IMR-90 (cell line): ENCODE measurements around the gene IL4R. TPM values are rescaled to one million over a fixed set of nuclear protein-coding genes. Genes with fewer than 3 reads are reported as not detected.

Experiments used
- ATAC-seq: fragments of 200-7000 bp; cut with Tn5 transposase; 2 replicates; pipeline ENCODE4 v1.9.1; 2020; ENCODE audit warnings: low read depth, mild to moderate bottlenecking, moderate library complexity
- BruUV-seq: library from RNA; stranded (reverse); fragments of 400-500 nt; replicated peaks from 2 replicates; lab custom pipeline; 2021; lab: Mats Ljungman, UMichigan
- CTCF ChIA-PET: fragments of 300-600 bp; formaldehyde crosslinking; extraction: SDS; loops from one replicate; lab custom pipeline; 2021; ENCODE audit warnings: antibody characterized with exemption; lab: Yijun Ruan, JAX
- POLR2A ChIA-PET: fragments of 300-600 bp; sonication (Branson Sonifier 250); formaldehyde crosslinking; loops from one replicate; lab custom pipeline; 2022; ENCODE audit warnings: antibody characterized with exemption; ENCODE audit not compliant: unreplicated experiment; lab: Charles Lee
- DNase-seq: peaks from one replicate; pipeline ENCODE4 v3.0.0; 2013
- H2AFZ ChIP-seq: replicated peaks from 2 replicates; pipeline ENCODE3; 2013; ENCODE audit warnings: low read length, mild to moderate bottlenecking; ENCODE audit not compliant: poor library complexity
- H2AK5ac ChIP-seq: 2 replicates; pipeline ENCODE4 v1.6.1; 2013; ENCODE audit warnings: low read depth, low read length, inconsistent platforms
- H2AK9ac ChIP-seq: replicated peaks from 2 replicates; pipeline ENCODE3; 2013; ENCODE audit warnings: mild to moderate bottlenecking, low read depth, low read length, moderate library complexity; ENCODE audit not compliant: poor library complexity
- H2BK120ac ChIP-seq: 2 replicates; pipeline ENCODE4 v1.6.1; 2013; ENCODE audit warnings: low read depth, low read length, inconsistent platforms
- H2BK15ac ChIP-seq: 3 replicates; pipeline ENCODE4 v1.6.1; 2013; ENCODE audit warnings: low read depth, low read length, inconsistent platforms
- H2BK20ac ChIP-seq: 2 replicates; pipeline ENCODE4 v1.6.1; 2013; ENCODE audit warnings: low read depth, mild to moderate bottlenecking, inconsistent platforms, low read length, moderate library complexity
- H2BK5ac ChIP-seq: 2 replicates; pipeline ENCODE4 v1.6.1; 2013; ENCODE audit warnings: mild to moderate bottlenecking, low read depth, low read length, inconsistent platforms; ENCODE audit not compliant: poor library complexity, severe bottlenecking
- H3K14ac ChIP-seq: replicated peaks from 2 replicates; pipeline ENCODE4 v1.6.1; 2013; ENCODE audit warnings: low read depth, low read length, inconsistent platforms
- H3K18ac ChIP-seq: 2 replicates; pipeline ENCODE4 v1.6.1; 2013; ENCODE audit warnings: low read depth, low read length, control low read depth
- H3K23ac ChIP-seq: 2 replicates; pipeline ENCODE4 v1.6.1; 2013; ENCODE audit warnings: low read depth, low read length, inconsistent platforms
- H3K27ac ChIP-seq: 2 replicates; pipeline ENCODE4 v1.5.1; 2013; ENCODE audit warnings: mild to moderate bottlenecking, control low read depth, low read length; ENCODE audit not compliant: insufficient read depth
- H3K27me3 ChIP-seq: 2 replicates; pipeline ENCODE4 v1.6.1; 2013; ENCODE audit warnings: low read length; ENCODE audit not compliant: control insufficient read depth, insufficient read depth
- H3K36me3 ChIP-seq: 2 replicates; pipeline ENCODE4 v1.6.1; 2013; ENCODE audit warnings: low read length, mixed read lengths; ENCODE audit not compliant: control insufficient read depth, insufficient read depth
- H3K4ac ChIP-seq: 2 replicates; pipeline ENCODE4 v1.6.1; 2013; ENCODE audit warnings: low read depth, low read length, inconsistent platforms
- H3K4me1 ChIP-seq: 2 replicates; pipeline ENCODE4 v1.6.1; 2013; ENCODE audit warnings: low read length, mixed read lengths; ENCODE audit not compliant: control insufficient read depth, insufficient read depth
- H3K4me2 ChIP-seq: 2 replicates; pipeline ENCODE4 v1.6.1; 2013; ENCODE audit warnings: low read depth, mild to moderate bottlenecking, control low read depth, low read length, moderate library complexity
- H3K4me3 ChIP-seq: 2 replicates; pipeline ENCODE4 v1.5.1; 2013; ENCODE audit warnings: low read depth, mild to moderate bottlenecking, control low read depth, low read length, moderate library complexity; ENCODE audit not compliant: insufficient read depth
- H3K56ac ChIP-seq: 2 replicates; pipeline ENCODE4 v1.6.1; 2013; ENCODE audit warnings: low read length, inconsistent platforms; ENCODE audit not compliant: insufficient read depth; ENCODE audit errors: extremely low read depth
- H3K79me1 ChIP-seq, 2 experiments: 2 replicates each; pipeline ENCODE4 v1.6.1; 2013; ENCODE audit warnings: low read length in 2 of 2, inconsistent platforms in 1 of 2, low read depth in 1 of 2
- H3K9ac ChIP-seq: 2 replicates; pipeline ENCODE4 v1.6.1; 2013; ENCODE audit warnings: low read depth, low read length, control low read depth
- H3K9me1 ChIP-seq: 2 replicates; pipeline ENCODE4 v1.6.1; 2013; ENCODE audit warnings: low read length, inconsistent platforms; ENCODE audit not compliant: insufficient read depth
- H3K9me3 ChIP-seq: 2 replicates; pipeline ENCODE4 v1.6.1; 2013; ENCODE audit warnings: low read length; ENCODE audit not compliant: control insufficient read depth, insufficient read depth
- H4K20me1 ChIP-seq: 2 replicates; pipeline ENCODE4 v1.6.1; 2013; ENCODE audit warnings: low read length, inconsistent platforms; ENCODE audit not compliant: insufficient read depth
- H4K5ac ChIP-seq: 2 replicates; pipeline ENCODE4 v1.6.1; 2013; ENCODE audit warnings: mild to moderate bottlenecking, low read depth, low read length, control low read depth
- H4K8ac ChIP-seq, 2 experiments: 2 replicates each; pipeline ENCODE4 v1.6.1; 2013; ENCODE audit warnings: low read depth in 2 of 2, low read length in 2 of 2, control low read depth in 1 of 2, inconsistent platforms in 1 of 2
- H4K91ac ChIP-seq: 2 replicates; pipeline ENCODE4 v1.6.1; 2013; ENCODE audit warnings: low read depth, low read length, inconsistent platforms; ENCODE audit not compliant: insufficient read depth
- BHLHE40 ChIP-seq: fragments of 150-350 bp; IDR thresholded peaks from 2 replicates; pipeline ENCODE4 v1.6.1; 2016; ENCODE audit warnings: mild to moderate bottlenecking, low read depth, low read length
- CHD1 ChIP-seq: IDR thresholded peaks from 2 replicates; pipeline ENCODE4 v1.6.1; 2012; ENCODE audit warnings: low read depth, low read length, improper control_type of control experiment
- CTCF ChIP-seq: conservative IDR thresholded peaks from 2 replicates; pipeline ENCODE4 v1.5.1; 2012; ENCODE audit warnings: mild to moderate bottlenecking, low read depth, low read length, improper control_type of control experiment
- FOS ChIP-seq: fragments of 150-350 bp; IDR thresholded peaks from 2 replicates; pipeline ENCODE4 v1.6.1; 2016; ENCODE audit warnings: low read depth, low read length
- MAFK ChIP-seq: IDR thresholded peaks from 2 replicates; pipeline ENCODE4 v1.6.1; 2012; ENCODE audit warnings: low read depth, low read length, improper control_type of control experiment
- MAZ ChIP-seq: IDR thresholded peaks from 2 replicates; pipeline ENCODE4 v1.6.1; 2012; ENCODE audit warnings: low read depth, mild to moderate bottlenecking, low read length, improper control_type of control experiment, moderate library complexity, borderline replicate concordance
- MXI1 ChIP-seq: IDR thresholded peaks from 2 replicates; pipeline ENCODE4 v1.6.1; 2012; ENCODE audit warnings: low read depth, mild to moderate bottlenecking, low read length, moderate library complexity, borderline replicate concordance
- NFE2L2 ChIP-seq: fragments of 150-350 bp; IDR thresholded peaks from 2 replicates; pipeline ENCODE4 v1.6.1; 2016; ENCODE audit warnings: low read depth, mild to moderate bottlenecking, low read length
- POLR2A ChIP-seq: IDR thresholded peaks from 2 replicates; pipeline ENCODE4 v1.6.1; 2012; ENCODE audit warnings: mild to moderate bottlenecking, low read depth, low read length
- RAD21 ChIP-seq: IDR thresholded peaks from 2 replicates; pipeline ENCODE4 v1.6.1; 2012; ENCODE audit warnings: low read length, improper control_type of control experiment
- RFX5 ChIP-seq: IDR thresholded peaks from 2 replicates; pipeline ENCODE4 v1.8.0; 2012; ENCODE audit warnings: low read depth, mild to moderate bottlenecking, low read length, moderate library complexity
- WGBS, 2 experiments: methylation state at CpG; one replicate each; pipeline versions ENCODE4 v1.1.5 to v1.1.7; 2013; ENCODE audit warnings: missing lambda C conversion rate in 2 of 2; ENCODE audit not compliant: insufficient read length in 1 of 2; ENCODE audit errors: extremely low coverage in 2 of 2; 5-methylcytosine and 5-hydroxymethylcytosine counted together
- dilution Hi-C: fragments of 300-500 bp; cut with HindIII; formaldehyde crosslinking; loops from one replicate; pipeline ENCODE4 v1.14.3; 2018; ENCODE audit warnings: low sequenced_read_pairs; ENCODE audit not compliant: unreplicated experiment
- in situ Hi-C: fragments of 300-500 bp; cut with MboI; formaldehyde crosslinking; loops from 3 replicates; pipeline ENCODE4 v1.14.3; 2019; ENCODE audit warnings: low sequenced_read_pairs, inconsistent platforms, mixed read lengths
- intact Hi-C: fragments of 100-400 bp; cut with micrococcal nuclease; formaldehyde crosslinking; loops from 2 replicates; pipeline ENCODE4 v1.10.0; 2022
- polyA plus RNA-seq, 3 experiments: library from polyadenylated mRNA; depleted of rRNA; stranded (reverse); fragments of >200 nt; gene quantifications; 2 replicates each; pipeline ENCODE4 v1.2.3, GENCODE V29; 2012; ENCODE audit warnings: low replicate concordance in 1 of 3
- total RNA-seq: library from RNA; depleted of rRNA; stranded (reverse); fragments of >200 nt; gene quantifications from 2 replicates; pipeline ENCODE4 v1.2.3, GENCODE V29; 2012

The IL4R gene
- total and polyA plus RNA-seq, 2 of the 4 experiments (the other 2 are of a cell fraction): 6.3 to 18.7 TPM

GRCh38 chr16:27386674-27387073 is 72.9 kb downstream of the IL4R start:
- Histone ChIP-seq H3K36me3 (no peaks in the 10 kb centered on the region), H4K20me1 (no peaks in the 10 kb centered on the region), H4K8ac (no peak overlapping the region), H3K79me1 (no peaks in the 10 kb centered on the region), H3K4me2 (no peak overlapping the region), H3K27ac (no peak overlapping the region), H2BK15ac (no peak overlapping the region; the same call in 2 of the 3 replicates), H3K9me1 (no peaks in the 10 kb centered on the region), H2BK5ac (no peak overlapping the region), H2AK5ac (no peak overlapping the region), H2BK20ac (no peak overlapping the region), H3K9me3 (peaks cover 17% of the 10 kb centered on the region), H3K4me3 (no peak overlapping the region), H3K14ac (no peak overlapping the region), H3K27me3 (no peaks in the 10 kb centered on the region), H3K4ac (no peak overlapping the region), H2AK9ac (no peak overlapping the region), H2AFZ (no peak overlapping the region), H3K23ac (no peak overlapping the region), H3K18ac (no peak overlapping the region), H3K56ac (no peak overlapping the region), H3K4me1 (no peaks in the 10 kb centered on the region), H4K91ac (0 out of 2 replicates have a peak overlapping the region, but pooled peaks have one; percentile 25), H3K9ac (no peak overlapping the region), H2BK120ac (no peak overlapping the region), H4K5ac (no peak overlapping the region)
- no TSS peak for BruUV-seq
- no peak for TF ChIP-seq RAD21
- TF ChIP-seq CTCF: no peak
- no peak for TF ChIP-seq MXI1
- no peak for TF ChIP-seq FOS
- no peak for TF ChIP-seq POLR2A
- TF ChIP-seq MAZ: no peak
- TF ChIP-seq RFX5: no peak
- TF ChIP-seq CHD1: no peak
- TF ChIP-seq BHLHE40: no peak
- TF ChIP-seq MAFK: no peak
- no peak for TF ChIP-seq NFE2L2
- ChIA-PET CTCF (interaction anchor here (0.8 kb wide), 1 partner anchor 11 kb away, joined by 3 read pairs; no protein-coding TSS in a partner anchor), POLR2A (no interaction called here)
- in situ Hi-C loops: loop anchor here (25.0 kb wide), 1 partner anchor 1549 kb away; no protein-coding TSS in a partner anchor
- no CpG with 5 or more reads among the region's 4 CpGs for WGBS, 2 experiments
- dilution Hi-C loops: no loop called here
- intact Hi-C loops: no loop called here
- ATAC-seq (no peak), DNase-seq (no peak)
